ENCODE results near the gene C4orf50. TPM values are rescaled to one million over a fixed set of nuclear protein-coding genes. Genes with fewer than 3 reads are reported as not detected.

C4orf50 gene
- total and polyA plus RNA-seq, 2 of the 13 experiments (the other 11 are each of a cell fraction or from before 2014, with no cell fraction given) = not detected

DNA sequence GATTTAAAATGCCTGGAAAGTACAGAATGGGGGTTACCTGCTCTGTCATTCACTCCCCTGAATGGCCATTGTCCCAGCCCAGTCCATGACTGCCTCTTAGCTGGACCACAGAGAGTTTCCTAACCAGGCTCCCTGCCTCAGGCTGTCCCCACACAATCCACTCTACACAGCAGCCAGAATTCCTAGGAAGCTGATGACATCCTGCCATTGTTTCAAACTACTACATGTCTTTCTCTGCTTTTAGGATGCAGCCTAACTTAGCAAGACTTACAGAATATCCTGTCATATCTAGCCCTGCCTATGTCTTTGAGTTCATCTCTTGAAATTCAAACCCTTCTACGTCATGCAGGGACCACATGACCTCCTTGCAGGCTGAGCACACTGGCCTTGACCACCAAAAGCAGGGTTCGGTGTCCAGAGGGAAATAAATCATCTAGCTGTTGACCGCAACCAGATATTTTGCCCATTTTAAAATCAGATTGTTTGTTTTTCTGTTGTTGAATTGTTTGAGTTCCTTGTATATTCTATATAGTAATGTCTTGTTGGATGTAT is 109.3 kb downstream of the C4orf50 start:
- 4% methylated on average over 3 of the region's 3 CpGs for WGBS (ENCODE audit: low lambda C conversion rate)
- H2AFZ ChIP-seq (ENCODE audit: low read length) = no peak overlapping the region
- POLR2A ChIA-PET = no interaction called here
- no TSS peak for BruUV-seq (replicated peaks)
- ATAC-seq (no peak), DNase-seq (ENCODE audit: low spot score) (no peak), FAIRE-seq (no peak)
- H3K36me3 ChIP-seq (replicated peaks in 1 of 2; ENCODE audit: control insufficient read depth in 1 of 2, insufficient read depth in 2 of 2, low read length in 2 of 2) = no peaks in the 10 kb centered on the region
- H4K20me1 ChIP-seq (ENCODE audit: insufficient read depth, low read length) = no peaks in the 10 kb centered on the region
- in situ Hi-C loops (cut with HindIII; ENCODE audit: extremely low pct_ligation_motif_present, low pct_unique_long_range_greater_than_20kb) = no loop called here
- intact Hi-C loops (cut with micrococcal nuclease; ENCODE audit: unreplicated experiment) = no loop called here
- H3K9me3 ChIP-seq (ENCODE audit: low read length) = no peaks in the 10 kb centered on the region
- no peak overlapping the region for H3K27ac ChIP-seq (ENCODE audit: extremely low read length, insufficient read depth, low read length)
- no peak overlapping the region for H3K4me3 ChIP-seq (replicated peaks in 1 of 3; ENCODE audit: insufficient read depth in 1 of 3, low read depth in 2 of 3, low read length in 3 of 3)
- no peaks in the 10 kb centered on the region for H3K79me2 ChIP-seq (ENCODE audit: insufficient read depth, low read length)
- TF ChIP-seq SIN3B (IDR thresholded peaks at IDR 0.05; ENCODE audit: low read length) (no peak), FUBP1 (CRISPR knock-in tag; IDR thresholded peaks at IDR 0.05; ENCODE audit: borderline replicate concordance) (no peak), ZNF737 (CRISPR knock-in tag; IDR thresholded peaks at IDR 0.05; ENCODE audit: borderline replicate concordance) (no peak), KDM1A (CRISPR knock-in tag; IDR thresholded peaks at IDR 0.05) (no peak), IKZF4 (CRISPR knock-in tag; IDR thresholded peaks at IDR 0.05; ENCODE audit: borderline replicate concordance, low read depth, not compliant biosample characterization) (no peak)
- TF ChIP-seq, protein P1, sequence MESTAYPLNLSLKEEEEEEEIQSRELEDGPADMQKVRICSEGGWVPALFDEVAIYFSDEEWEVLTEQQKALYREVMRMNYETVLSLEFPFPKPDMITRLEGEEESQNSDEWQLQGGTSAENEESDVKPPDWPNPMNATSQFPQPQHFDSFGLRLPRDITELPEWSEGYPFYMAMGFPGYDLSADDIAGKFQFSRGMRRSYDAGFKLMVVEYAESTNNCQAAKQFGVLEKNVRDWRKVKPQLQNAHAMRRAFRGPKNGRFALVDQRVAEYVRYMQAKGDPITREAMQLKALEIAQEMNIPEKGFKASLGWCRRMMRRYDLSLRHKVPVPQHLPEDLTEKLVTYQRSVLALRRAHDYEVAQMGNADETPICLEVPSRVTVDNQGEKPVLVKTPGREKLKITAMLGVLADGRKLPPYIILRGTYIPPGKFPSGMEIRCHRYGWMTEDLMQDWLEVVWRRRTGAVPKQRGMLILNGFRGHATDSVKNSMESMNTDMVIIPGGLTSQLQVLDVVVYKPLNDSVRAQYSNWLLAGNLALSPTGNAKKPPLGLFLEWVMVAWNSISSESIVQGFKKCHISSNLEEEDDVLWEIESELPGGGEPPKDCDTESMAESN (CRISPR knock-in tag; conservative IDR thresholded peaks at IDR 0.05) = no peak
- H3K4me2 ChIP-seq (ENCODE audit: low read depth, low read length) = no peak overlapping the region
- H3K27me3 ChIP-seq (ENCODE audit: control insufficient read depth in 1 of 2, insufficient read depth in 2 of 2, low read length in 2 of 2) = peaks cover 0 to 7% of the 10 kb centered on the region in 2 experiments; a peak in 1 of 5 replicates
- no peaks in the 10 kb centered on the region for H3K4me1 ChIP-seq (ENCODE audit: insufficient read depth, low read length)
- no peak overlapping the region for H3K9ac ChIP-seq (ENCODE audit: insufficient read depth, low read depth, low read length)
- CTCF ChIA-PET (ENCODE audit: low intra/inter-chr PET ratio, low total read pairs) = no interaction called here

Measured in HepG2 (cell line).